Right lobe of liver (tissue), 4 donors: ENCODE measurements around the gene LRRN2.
"Not testable (repeated sequence)": the region's sequence is repeated elsewhere in the genome, so short reads cannot be mapped to it uniquely, and the experiment has no call there.

Experiments
- CTCF ChIP-seq, 4 donors: fragments of 200-600 bp in 3 of 4; fragments of 450-650 bp in 1 of 4; IDR thresholded peaks; one replicate each; pipeline versions ENCODE4 v1.5.1 to v1.8.0; 2016 to 2022; ENCODE audit warnings: antibody characterized with exemption in 4 of 4, mild to moderate bottlenecking in 2 of 4
- POLR2A ChIP-seq: fragments of 450-650 bp; IDR thresholded peaks from one replicate; pipeline ENCODE4 v1.6.1; 2017; ENCODE audit warnings: antibody characterized with exemption, mild to moderate bottlenecking
- donor health status: DM: no; HTN: no; CAD: no.
- donor health status: DM: no; HTN: no; CAD: no.
- donor health status: DM: no; HTN: yes; CAD: no.

- TF ChIP-seq CTCF (IDR thresholded peaks at IDR 0.05); POLR2A: not testable (repeated sequence)
Observed at GRCh38 chr1:204691328-204691730, 5.8 kb upstream of the LRRN2 start.
